WTC11 (cell line): ENCODE data around the gene GPR84.

Experiments used
- ATF6 ChIP-seq: sonication (generic); formaldehyde crosslinking; IDR thresholded peaks from 2 replicates; pipeline ENCODE4 v1.8.1; 2023; ENCODE audit warnings: mild to moderate bottlenecking, missing genetic modification reagents
- CBFB ChIP-seq: sonication (generic); formaldehyde crosslinking; IDR thresholded peaks from 2 replicates; pipeline ENCODE4 v1.8.1; 2022; ENCODE audit warnings: mild to moderate bottlenecking, low read depth, missing genetic modification reagents
- CREB1 ChIP-seq: sonication (generic); formaldehyde crosslinking; IDR thresholded peaks from 2 replicates; pipeline ENCODE4 v1.8.0; 2023; ENCODE audit warnings: mild to moderate bottlenecking, missing genetic modification reagents
- FOXJ3 ChIP-seq: sonication (generic); formaldehyde crosslinking; IDR thresholded peaks from 2 replicates; pipeline ENCODE4 v1.9.0; 2021; ENCODE audit warnings: missing genetic modification reagents, mild to moderate bottlenecking, borderline replicate concordance
- GABPB1 ChIP-seq: sonication (generic); formaldehyde crosslinking; IDR thresholded peaks from 2 replicates; pipeline ENCODE4 v1.8.1; 2023; ENCODE audit warnings: mild to moderate bottlenecking, missing genetic modification reagents
- JUN ChIP-seq: sonication (generic); formaldehyde crosslinking; IDR thresholded peaks from 2 replicates; pipeline ENCODE4 v1.8.0; 2023; ENCODE audit warnings: mild to moderate bottlenecking, missing genetic modification reagents
- NR1H2 ChIP-seq: sonication (generic); formaldehyde crosslinking; IDR thresholded peaks from 2 replicates; pipeline ENCODE4 v1.9.0; 2021; ENCODE audit warnings: mild to moderate bottlenecking, moderate library complexity, missing genetic modification reagents
- USF1 ChIP-seq: sonication (generic); formaldehyde crosslinking; IDR thresholded peaks from 2 replicates; pipeline ENCODE4 v1.8.0; 2022; ENCODE audit warnings: mild to moderate bottlenecking, missing genetic modification reagents
- ZNF263 ChIP-seq: sonication (generic); formaldehyde crosslinking; IDR thresholded peaks from 2 replicates; pipeline ENCODE4 v1.8.1; 2022; ENCODE audit warnings: low read depth, mild to moderate bottlenecking, moderate library complexity, missing genetic modification reagents
- ZNF512 ChIP-seq: sonication (generic); formaldehyde crosslinking; IDR thresholded peaks from 2 replicates; pipeline ENCODE4 v1.8.1; 2022; ENCODE audit warnings: missing genetic modification reagents, borderline replicate concordance
- TF ChIP-seq, protein P1 (sequence below): fragments of 200-600 bp; IDR thresholded peaks from 2 replicates; pipeline ENCODE4 v1.8.0; 2022; ENCODE audit warnings: antibody characterized with exemption
- TF ChIP-seq, protein P2 (sequence below): sonication (generic); formaldehyde crosslinking; IDR thresholded peaks from 2 replicates; pipeline ENCODE4 v1.8.0; 2022; ENCODE audit warnings: mild to moderate bottlenecking, missing genetic modification reagents
- TF ChIP-seq, protein P3 (sequence below): sonication (generic); formaldehyde crosslinking; IDR thresholded peaks from 2 replicates; pipeline ENCODE4 v1.8.0; 2022; ENCODE audit warnings: mild to moderate bottlenecking, missing genetic modification reagents
- TF ChIP-seq, protein P4 (sequence below): sonication (generic); formaldehyde crosslinking; IDR thresholded peaks from 2 replicates; pipeline ENCODE4 v1.8.1; 2023; ENCODE audit warnings: mild to moderate bottlenecking, missing genetic modification reagents, moderate library complexity

DNA sequence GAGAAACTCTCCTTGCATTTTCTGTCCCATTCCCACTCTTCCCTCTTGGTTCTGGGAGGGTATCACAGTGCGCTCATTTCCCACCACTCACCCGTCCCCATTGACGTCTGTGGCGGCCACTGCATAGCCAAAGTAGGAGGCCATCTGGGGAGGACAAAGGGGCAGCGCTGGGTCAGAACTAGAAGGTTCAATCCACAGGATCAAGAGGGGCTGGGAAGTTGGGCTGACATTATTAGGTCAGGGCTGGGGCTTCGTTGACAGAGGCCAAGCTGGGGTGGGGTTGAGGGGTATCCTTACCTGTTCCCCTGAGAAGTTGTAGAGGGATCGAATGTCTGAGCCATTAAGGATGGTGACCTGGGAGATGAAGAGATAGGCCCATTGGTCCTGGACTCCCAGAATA is 41.3 kb upstream of the GPR84 start:
- TF ChIP-seq, protein P1, sequence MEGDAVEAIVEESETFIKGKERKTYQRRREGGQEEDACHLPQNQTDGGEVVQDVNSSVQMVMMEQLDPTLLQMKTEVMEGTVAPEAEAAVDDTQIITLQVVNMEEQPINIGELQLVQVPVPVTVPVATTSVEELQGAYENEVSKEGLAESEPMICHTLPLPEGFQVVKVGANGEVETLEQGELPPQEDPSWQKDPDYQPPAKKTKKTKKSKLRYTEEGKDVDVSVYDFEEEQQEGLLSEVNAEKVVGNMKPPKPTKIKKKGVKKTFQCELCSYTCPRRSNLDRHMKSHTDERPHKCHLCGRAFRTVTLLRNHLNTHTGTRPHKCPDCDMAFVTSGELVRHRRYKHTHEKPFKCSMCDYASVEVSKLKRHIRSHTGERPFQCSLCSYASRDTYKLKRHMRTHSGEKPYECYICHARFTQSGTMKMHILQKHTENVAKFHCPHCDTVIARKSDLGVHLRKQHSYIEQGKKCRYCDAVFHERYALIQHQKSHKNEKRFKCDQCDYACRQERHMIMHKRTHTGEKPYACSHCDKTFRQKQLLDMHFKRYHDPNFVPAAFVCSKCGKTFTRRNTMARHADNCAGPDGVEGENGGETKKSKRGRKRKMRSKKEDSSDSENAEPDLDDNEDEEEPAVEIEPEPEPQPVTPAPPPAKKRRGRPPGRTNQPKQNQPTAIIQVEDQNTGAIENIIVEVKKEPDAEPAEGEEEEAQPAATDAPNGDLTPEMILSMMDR, result no peak
- no peak for TF ChIP-seq USF1 (CRISPR knock-in tag)
- TF ChIP-seq CBFB, result no peak
- TF ChIP-seq JUN (CRISPR knock-in tag), result no peak
- TF ChIP-seq, protein P2, sequence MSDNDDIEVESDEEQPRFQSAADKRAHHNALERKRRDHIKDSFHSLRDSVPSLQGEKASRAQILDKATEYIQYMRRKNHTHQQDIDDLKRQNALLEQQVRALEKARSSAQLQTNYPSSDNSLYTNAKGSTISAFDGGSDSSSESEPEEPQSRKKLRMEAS (CRISPR knock-in tag), result no peak
- TF ChIP-seq GABPB1 (CRISPR knock-in tag), result no peak
- no peak for TF ChIP-seq ZNF512 (CRISPR knock-in tag)
- TF ChIP-seq CREB1 (CRISPR knock-in tag), result no peak
- TF ChIP-seq, protein P3, sequence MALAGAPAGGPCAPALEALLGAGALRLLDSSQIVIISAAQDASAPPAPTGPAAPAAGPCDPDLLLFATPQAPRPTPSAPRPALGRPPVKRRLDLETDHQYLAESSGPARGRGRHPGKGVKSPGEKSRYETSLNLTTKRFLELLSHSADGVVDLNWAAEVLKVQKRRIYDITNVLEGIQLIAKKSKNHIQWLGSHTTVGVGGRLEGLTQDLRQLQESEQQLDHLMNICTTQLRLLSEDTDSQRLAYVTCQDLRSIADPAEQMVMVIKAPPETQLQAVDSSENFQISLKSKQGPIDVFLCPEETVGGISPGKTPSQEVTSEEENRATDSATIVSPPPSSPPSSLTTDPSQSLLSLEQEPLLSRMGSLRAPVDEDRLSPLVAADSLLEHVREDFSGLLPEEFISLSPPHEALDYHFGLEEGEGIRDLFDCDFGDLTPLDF (CRISPR knock-in tag), result no peak
- TF ChIP-seq, protein P4, sequence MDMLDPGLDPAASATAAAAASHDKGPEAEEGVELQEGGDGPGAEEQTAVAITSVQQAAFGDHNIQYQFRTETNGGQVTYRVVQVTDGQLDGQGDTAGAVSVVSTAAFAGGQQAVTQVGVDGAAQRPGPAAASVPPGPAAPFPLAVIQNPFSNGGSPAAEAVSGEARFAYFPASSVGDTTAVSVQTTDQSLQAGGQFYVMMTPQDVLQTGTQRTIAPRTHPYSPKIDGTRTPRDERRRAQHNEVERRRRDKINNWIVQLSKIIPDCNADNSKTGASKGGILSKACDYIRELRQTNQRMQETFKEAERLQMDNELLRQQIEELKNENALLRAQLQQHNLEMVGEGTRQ (CRISPR knock-in tag), result no peak
- TF ChIP-seq NR1H2 (CRISPR knock-in tag), result no peak
- no peak for TF ChIP-seq ZNF263 (CRISPR knock-in tag)
- TF ChIP-seq FOXJ3 (CRISPR knock-in tag), result no peak
- no peak for TF ChIP-seq ATF6
